Measurements from ENCODE around the gene ALX4.

GRCh38 chr11:44325698-44326097 lies 15.8 kb upstream of the ALX4 start:
- TF ChIP-seq CTCF (IDR thresholded peaks at IDR 0.05), result no peak
- TF ChIP-seq POLR2AphosphoS5 (IDR thresholded peaks at IDR 0.05), result no peak
